Right lobe of liver (tissue), 6 donors: ENCODE results near the gene COLEC11. TPM values are rescaled to one million over a fixed set of nuclear protein-coding genes. Genes with fewer than 3 reads are reported as not detected.

Source experiments
- ATAC-seq, 4 donors: fragments of 200-7000 bp; cut with Tn5 transposase; one replicate each; pipeline ENCODE4 v1.9.1; 2020; ENCODE audit warnings: mild to moderate bottlenecking in 4 of 4, moderate library complexity in 4 of 4
- DNase-seq, 3 donors: peaks; one replicate each; pipeline ENCODE4 v3.0.0-alpha.2; 2020
- H3K27ac ChIP-seq, 3 donors: fragments of 200-600 bp; one replicate each; pipeline ENCODE4 v1.8.0; 2022
- H3K27me3 ChIP-seq, 2 donors: fragments of 200-600 bp; one replicate each; pipeline ENCODE4 v1.8.0; 2022
- H3K36me3 ChIP-seq, 4 donors: fragments of 200-600 bp; sonication (generic) in 1 of 4; one replicate each; pipeline versions ENCODE4 v1.5.1 to v1.8.0; 2017 to 2022; ENCODE audit warnings: control low read depth in 1 of 4
- H3K4me1 ChIP-seq, 4 donors: fragments of 200-600 bp; sonication (generic) in 1 of 4; one replicate each; pipeline versions ENCODE4 v1.5.1 to v1.8.0; 2017 to 2022; ENCODE audit warnings: control low read depth in 1 of 4
- H3K4me3 ChIP-seq, 3 donors: fragments of 200-600 bp; one replicate each; pipeline ENCODE4 v1.8.0; 2022
- H3K9me3 ChIP-seq, 4 donors: fragments of 200-600 bp; sonication (generic) in 1 of 4; one replicate each; pipeline versions ENCODE4 v1.5.1 to v1.8.0; 2017 to 2022; ENCODE audit warnings: control low read depth in 1 of 4
- CTCF ChIP-seq, 4 donors: fragments of 200-600 bp in 3 of 4; fragments of 450-650 bp in 1 of 4; IDR thresholded peaks; one replicate each; pipeline versions ENCODE4 v1.5.1 to v1.8.0; 2016 to 2022; ENCODE audit warnings: antibody characterized with exemption in 4 of 4, mild to moderate bottlenecking in 2 of 4
- POLR2A ChIP-seq: fragments of 450-650 bp; IDR thresholded peaks from one replicate; pipeline ENCODE4 v1.6.1; 2017; ENCODE audit warnings: antibody characterized with exemption, mild to moderate bottlenecking
- WGBS: methylation state at CpG from one replicate; pipeline ENCODE4 v1.1.6; 2018; ENCODE audit warnings: low coverage, low lambda C conversion rate; ENCODE audit not compliant: insufficient coverage; ENCODE audit errors: missing lambda C conversion rate; 5-methylcytosine and 5-hydroxymethylcytosine counted together
- intact Hi-C, 2 donors: fragments of 100-400 bp; cut with DNase I; formaldehyde crosslinking; loops; one replicate each; pipeline versions ENCODE4 v1.11.2 to v1.14.1; 2022
- total RNA-seq, 6 experiments: library from RNA; depleted of rRNA in 2 of 6; stranded (reverse); fragments of >200 nt in 2 of 6; fragmentation: NEBNext Ultra II Directional in 3 of 6; extraction: Animal tissue kit (Norgen Biotek cat#: 25700) in 3 of 6; gene quantifications; one replicate each; pipeline versions ENCODE4 v1.1.0 to v1.2.4, GENCODE V29; 2016 to 2023
- donor health status: DM: no; HTN: yes; CAD: no.
- donor health status: DM: no; HTN: no; CAD: no.
- donor health status: DM: no; HTN: no; CAD: no.
- donor health status: DM: no; HTN: yes; CAD: no.
- donor health status: DM: no; HTN: yes; CAD: no.

Gene COLEC11
- total RNA-seq, 6 experiments from 2014 or later, result 25.2 to 58.6 (median 41.1) TPM

- Histone ChIP-seq H3K27me3 (no peaks in the 10 kb centered on the region), H3K9me3 (no peaks in the 10 kb centered on the region), H3K4me3 (no peak overlapping the region), H3K36me3 (no peaks in the 10 kb centered on the region), H3K27ac (no peak overlapping the region), H3K4me1 (no peaks in the 10 kb centered on the region)
- intact Hi-C loops, result no loop called here
- TF ChIP-seq CTCF (IDR thresholded peaks at IDR 0.05) (no peak), POLR2A (no peak)
- ATAC-seq (no peak), DNase-seq (no peak)
- whole genome bisulfite sequencing, result 65% methylated on average over 7 of the region's 23 CpGs
Observed at GRCh38 chr2:3679616-3680393, 84.9 kb downstream of the COLEC11 start.

- TF ChIP-seq POLR2A, result no peak
- no peak for TF ChIP-seq CTCF (IDR thresholded peaks at IDR 0.05)
- H3K27me3 ChIP-seq, result no peaks in the 10 kb centered on the region
- WGBS, result 75% methylated on average over 18 of the region's 18 CpGs
- no peaks in the 10 kb centered on the region for H3K9me3 ChIP-seq
- ATAC-seq, result no peak
- intact Hi-C loops, result no loop called here
- no peak for DNase-seq
- no peak overlapping the region for H3K27ac ChIP-seq
- no peaks in the 10 kb centered on the region for H3K36me3 ChIP-seq
- no peaks in the 10 kb centered on the region for H3K4me1 ChIP-seq
- no peak overlapping the region for H3K4me3 ChIP-seq
Observed at GRCh38 chr2:3680548-3681345, 85.8 kb downstream of the COLEC11 start.

GRCh38 chr2:3681625-3682024 is 86.7 kb downstream of the COLEC11 start:
- intact Hi-C loops, result no loop called here
- H3K27ac ChIP-seq, result no peak overlapping the region
- no peaks in the 10 kb centered on the region for H3K9me3 ChIP-seq
- DNase-seq (no peak), ATAC-seq (no peak)
- no peaks in the 10 kb centered on the region for H3K4me1 ChIP-seq
- no peaks in the 10 kb centered on the region for H3K36me3 ChIP-seq
- H3K27me3 ChIP-seq, result no peaks in the 10 kb centered on the region
- no peak overlapping the region for H3K4me3 ChIP-seq
- 72% methylated on average over 5 of the region's 5 CpGs for WGBS
- no peak for TF ChIP-seq POLR2A
- TF ChIP-seq CTCF (IDR thresholded peaks at IDR 0.05), result no peak

- no peak for DNase-seq
- Histone ChIP-seq H3K9me3 (no peaks in the 10 kb centered on the region), H3K27me3 (no peaks in the 10 kb centered on the region), H3K36me3 (no peaks in the 10 kb centered on the region), H3K4me3 (no peak overlapping the region), H3K27ac (no peak overlapping the region), H3K4me1 (no peaks in the 10 kb centered on the region)
- 56% methylated on average over 6 of the region's 6 CpGs for WGBS
- no peak for ATAC-seq
- intact Hi-C loops, result no loop called here
- no peak for TF ChIP-seq CTCF (IDR thresholded peaks at IDR 0.05)
- no peak for TF ChIP-seq POLR2A
Observed at GRCh38 chr2:3682811-3683210, 87.9 kb downstream of the COLEC11 start.
